Measurements from ENCODE around the gene EPHB1.

DNA sequence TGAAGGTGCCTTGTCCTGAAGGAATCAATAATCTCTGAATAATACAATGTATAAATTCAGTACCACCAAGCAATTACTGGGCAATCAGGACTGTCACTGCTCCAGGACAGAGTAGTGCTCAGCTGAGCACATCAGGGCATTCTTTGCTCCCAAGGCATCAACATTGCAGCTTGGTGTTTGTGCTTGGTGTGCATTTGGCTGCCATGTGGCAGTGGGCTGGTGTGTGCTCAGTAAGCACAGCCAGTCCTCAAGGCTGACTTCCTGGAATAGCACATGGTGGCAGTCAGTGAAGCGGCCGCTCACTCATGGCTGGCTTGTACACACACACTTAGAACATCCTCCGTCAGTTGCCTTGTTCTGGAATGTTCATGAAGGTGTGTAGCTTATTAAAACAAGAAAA is 217.0 kb downstream of the EPHB1 start:
- no peak for TF ChIP-seq YY1 (IDR thresholded peaks at IDR 0.05; ENCODE audit: insufficient read depth, insufficient read length)
- no peak for TF ChIP-seq ZNF274 (IDR thresholded peaks at IDR 0.05; ENCODE audit: low read depth, low read length)

Data from NT2/D1 (cell line).